HG02870 (cell line): ENCODE results near the gene MAST2.
"Not testable (repeated sequence)": the region's sequence is repeated elsewhere in the genome, so short reads cannot be mapped to it uniquely, and the experiment has no call there.

ENCODE experiments used
- ATAC-seq: cut with Tn5 transposase; IDR thresholded peaks from one replicate; pipeline ENCODE4 v1.9.1; 2021; ENCODE audit warnings: mild to moderate bottlenecking, moderate library complexity; ENCODE audit not compliant: unreplicated experiment

The MAST2 gene

DNA sequence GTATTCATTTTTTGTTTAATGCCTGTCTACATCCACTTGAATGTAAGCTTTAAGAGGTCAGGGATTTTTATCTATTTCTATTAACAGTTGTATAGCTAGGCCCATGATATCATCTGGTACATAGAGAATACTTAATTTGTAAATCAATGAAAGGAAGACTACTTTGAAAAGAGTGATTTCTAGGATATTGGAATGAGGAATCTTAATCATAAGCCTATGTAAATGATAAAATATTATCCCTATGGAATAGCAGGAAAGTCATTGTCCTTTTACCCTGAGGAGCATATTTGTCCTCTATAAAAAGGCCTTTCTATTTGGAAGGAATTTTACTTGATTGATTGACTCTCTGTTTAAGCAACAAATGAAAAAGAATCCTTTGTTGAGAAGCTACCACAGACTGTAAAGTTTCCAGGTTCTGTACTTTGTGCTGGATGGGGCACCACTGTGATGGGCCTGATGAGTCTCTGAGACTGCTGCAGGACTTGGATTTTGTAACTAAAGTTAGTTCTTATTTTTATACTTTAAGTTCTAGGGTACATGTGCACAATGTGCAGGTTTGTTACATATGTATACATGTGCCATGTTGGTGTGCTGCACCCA lies 53.8 kb downstream of the MAST2 start:
- ATAC-seq, result no peak

DNA sequence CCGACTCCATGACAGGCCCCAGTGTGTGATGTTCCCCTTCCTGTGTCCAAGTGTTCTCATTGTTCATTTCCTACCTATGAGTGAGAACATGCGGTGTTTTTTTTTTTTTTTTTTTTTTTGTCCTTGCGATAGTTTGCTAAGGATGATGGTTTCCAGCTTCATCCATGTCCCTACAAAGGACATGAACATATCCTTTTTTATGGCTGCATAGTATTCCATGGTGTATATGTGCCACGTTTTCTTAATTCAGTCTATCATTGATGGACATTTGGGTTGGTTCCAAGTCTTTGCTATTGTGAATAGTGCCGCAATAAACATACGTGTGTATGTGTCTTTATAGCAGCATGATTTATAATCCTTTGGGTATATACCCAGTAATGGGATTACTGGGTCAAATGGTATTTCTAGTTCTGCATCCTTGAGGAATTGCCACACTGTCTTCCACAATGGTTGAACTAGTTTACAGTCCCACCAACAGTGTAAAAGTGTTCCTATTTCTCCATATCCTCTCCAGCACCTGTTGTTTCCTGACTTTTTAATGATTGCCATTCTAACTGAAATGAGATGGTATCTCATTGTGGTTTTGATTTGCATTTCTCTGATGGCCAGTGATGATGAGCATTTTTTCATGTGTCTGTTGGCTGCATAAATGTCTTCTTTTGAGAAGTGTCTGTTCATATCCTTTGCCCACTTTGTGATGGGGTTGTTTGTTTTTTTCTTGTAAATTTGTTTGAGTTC lies 54.5 kb downstream of the MAST2 start:
- ATAC-seq, result not testable (repeated sequence)

- ATAC-seq, result no peak
Measured at GRCh38 chr1:45859221-45859620, 55.8 kb downstream of the MAST2 start.

DNA sequence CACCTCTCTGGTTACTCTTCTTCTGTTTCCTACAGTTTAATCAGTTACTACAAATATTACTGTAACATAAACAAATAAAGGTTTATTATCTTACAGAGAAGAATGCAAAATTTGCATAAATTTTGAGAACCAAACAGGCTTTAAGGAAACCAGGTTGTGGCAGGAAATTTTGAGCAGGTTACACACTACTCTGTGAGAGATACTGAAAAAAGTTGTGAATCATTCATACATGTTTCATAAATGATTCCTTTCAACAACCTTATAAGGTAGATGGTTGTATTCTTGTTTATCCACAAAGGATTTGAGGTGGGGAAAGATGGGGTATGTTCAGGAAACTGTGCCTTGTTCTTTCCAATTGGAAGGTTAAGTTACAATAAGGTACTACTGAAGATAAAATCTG lies 58.6 kb downstream of the MAST2 start:
- ATAC-seq, result no peak

GRCh38 chr1:45863218-45863617 lies 59.8 kb downstream of the MAST2 start:
- ATAC-seq, result no peak

GRCh38 chr1:45864167-45865106 lies 61.0 kb downstream of the MAST2 start:
- ATAC-seq, result no peak

GRCh38 chr1:45867697-45868348 lies 64.4 kb downstream of the MAST2 start:
- ATAC-seq, result no peak

DNA sequence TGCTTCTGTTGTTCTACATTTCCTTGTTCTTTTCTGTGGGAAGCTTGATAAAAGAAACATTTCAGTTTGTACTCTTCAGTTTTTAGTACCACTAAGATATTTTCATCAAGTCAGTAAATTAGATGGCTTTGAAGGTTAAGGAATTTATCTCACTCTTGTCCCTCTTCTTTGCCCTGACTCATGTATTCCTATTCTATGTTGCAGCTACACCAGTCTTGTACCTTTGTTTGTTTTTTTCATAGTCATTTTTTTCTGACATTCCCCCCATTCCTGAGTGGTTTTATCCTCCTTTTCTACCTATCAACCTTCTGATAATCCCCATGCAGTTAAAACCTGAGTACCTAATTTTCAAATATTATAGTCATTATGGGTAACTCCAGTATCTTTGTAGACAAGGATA lies 65.4 kb downstream of the MAST2 start:
- no peak for ATAC-seq

DNA sequence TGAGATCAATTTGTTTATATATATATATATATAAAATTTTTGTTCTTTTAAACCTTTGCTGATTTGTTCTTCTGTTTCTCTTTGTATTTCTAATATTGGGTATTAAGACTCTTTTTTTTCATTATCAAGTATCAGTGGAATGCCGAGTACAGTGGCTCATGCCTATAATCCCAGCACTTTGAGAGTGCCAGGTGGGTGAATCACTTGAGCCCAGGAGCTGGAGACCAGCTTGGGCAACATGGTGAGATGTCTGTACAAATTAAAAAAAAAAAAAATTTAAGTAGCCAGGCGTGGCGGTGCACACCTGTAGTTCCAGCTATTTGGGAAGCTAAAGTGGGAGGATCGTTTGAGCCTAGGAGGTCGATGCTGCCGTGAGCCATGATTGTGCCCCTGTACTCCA lies 67.1 kb downstream of the MAST2 start:
- no peak for ATAC-seq

DNA sequence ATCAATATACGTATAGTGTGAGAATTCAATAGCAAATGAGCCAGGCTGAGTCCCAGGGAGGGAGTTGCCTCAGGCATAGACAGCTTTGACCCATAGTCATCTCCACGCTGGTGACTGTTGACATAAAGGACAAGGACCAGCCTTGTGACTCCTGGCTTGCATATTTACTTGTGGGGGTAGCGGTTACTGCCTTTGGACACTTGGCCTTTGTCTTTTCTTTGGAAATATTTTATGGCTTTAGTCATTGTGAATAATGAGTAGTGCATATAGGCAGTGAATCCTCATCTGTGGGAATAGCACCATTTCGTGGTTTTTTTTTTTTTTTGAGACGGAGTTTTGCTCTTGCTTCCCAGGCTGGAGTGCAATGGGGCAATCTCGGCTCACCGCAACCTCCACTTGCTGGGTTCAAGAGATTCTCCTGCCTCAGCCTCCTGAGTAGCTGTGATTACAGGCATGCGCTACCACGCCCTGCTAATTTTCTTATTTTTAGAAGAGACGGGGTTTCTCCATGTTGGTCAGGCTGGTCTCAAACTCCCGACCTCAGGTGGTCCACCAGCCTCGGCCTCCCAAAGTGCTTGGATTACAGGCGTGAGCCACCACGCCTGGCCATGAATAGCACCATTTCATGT lies 68.9 kb downstream of the MAST2 start:
- ATAC-seq, result not testable (repeated sequence)

DNA sequence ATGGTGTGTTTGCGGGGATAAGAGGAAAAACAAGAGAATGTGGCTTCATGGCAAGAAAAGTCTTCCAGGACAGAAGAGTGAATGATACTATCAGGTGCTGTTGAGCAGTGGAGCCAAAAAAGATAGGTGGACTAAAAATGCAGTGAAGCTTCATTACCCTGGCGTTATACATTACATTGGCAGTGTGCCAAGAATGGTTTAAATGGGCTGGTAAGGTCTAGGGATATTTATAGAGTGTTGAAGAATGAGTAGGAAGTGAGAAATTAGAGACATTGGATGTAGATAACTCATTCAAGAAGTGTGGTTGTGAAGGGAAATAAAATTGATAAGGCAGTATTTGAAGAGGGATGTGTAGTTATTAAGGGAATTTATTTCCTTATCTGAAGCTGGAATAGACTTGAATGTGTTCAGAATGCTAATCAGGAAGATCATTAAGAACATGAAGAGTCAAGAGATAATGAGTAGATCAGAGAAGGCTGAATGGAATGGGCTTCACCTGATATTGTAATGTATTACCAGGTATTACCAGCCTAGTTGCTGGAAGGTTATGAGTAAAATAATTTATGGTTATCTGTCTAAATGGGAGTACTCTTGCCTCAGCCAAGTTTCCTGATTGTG lies 72.7 kb downstream of the MAST2 start:
- no peak for ATAC-seq

DNA sequence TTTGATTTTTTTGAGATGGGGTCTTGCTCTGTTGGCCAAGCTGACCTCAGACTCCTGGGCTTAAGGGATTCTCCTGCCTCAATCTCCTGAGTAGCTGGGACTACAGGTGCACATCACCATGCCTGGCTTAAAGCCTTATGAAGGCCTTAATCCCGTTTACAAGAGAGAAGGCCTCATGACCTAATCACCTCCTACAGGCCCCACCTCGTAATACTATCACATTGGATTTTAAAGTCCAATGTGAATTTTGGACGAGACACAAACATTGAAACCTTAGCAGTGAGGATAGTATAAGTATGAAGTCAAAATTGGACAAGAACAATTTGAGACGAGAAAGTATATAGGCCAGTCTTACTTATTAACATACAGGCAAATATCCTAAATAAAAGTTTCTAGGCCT lies 73.9 kb downstream of the MAST2 start:
- no peak for ATAC-seq

- ATAC-seq, result no peak
Measured at GRCh38 chr1:45879885-45880598, 76.6 kb downstream of the MAST2 start.

GRCh38 chr1:45880930-45881329 lies 77.5 kb downstream of the MAST2 start:
- no peak for ATAC-seq

GRCh38 chr1:45883658-45884057 lies 80.2 kb downstream of the MAST2 start:
- no peak for ATAC-seq

- ATAC-seq, result no peak
Measured at GRCh38 chr1:45884700-45885099, 81.3 kb downstream of the MAST2 start.

DNA sequence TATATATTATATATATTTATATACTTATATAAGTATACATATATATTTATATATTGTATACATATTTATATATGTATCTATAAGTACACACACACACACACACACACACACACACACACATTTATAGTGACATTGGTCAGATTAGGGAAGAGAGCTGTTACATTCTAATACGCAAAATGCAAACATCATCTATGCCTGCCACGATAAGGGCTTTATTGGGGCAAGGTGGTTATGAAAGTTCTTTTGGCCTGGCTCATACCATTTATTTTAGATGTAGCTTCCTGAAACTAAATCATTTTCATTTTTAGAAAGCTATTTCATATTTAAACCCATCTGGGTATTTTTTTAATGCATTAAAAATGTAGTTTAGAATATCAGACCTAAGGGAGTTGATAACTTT lies 82.8 kb downstream of the MAST2 start:
- no peak for ATAC-seq

DNA sequence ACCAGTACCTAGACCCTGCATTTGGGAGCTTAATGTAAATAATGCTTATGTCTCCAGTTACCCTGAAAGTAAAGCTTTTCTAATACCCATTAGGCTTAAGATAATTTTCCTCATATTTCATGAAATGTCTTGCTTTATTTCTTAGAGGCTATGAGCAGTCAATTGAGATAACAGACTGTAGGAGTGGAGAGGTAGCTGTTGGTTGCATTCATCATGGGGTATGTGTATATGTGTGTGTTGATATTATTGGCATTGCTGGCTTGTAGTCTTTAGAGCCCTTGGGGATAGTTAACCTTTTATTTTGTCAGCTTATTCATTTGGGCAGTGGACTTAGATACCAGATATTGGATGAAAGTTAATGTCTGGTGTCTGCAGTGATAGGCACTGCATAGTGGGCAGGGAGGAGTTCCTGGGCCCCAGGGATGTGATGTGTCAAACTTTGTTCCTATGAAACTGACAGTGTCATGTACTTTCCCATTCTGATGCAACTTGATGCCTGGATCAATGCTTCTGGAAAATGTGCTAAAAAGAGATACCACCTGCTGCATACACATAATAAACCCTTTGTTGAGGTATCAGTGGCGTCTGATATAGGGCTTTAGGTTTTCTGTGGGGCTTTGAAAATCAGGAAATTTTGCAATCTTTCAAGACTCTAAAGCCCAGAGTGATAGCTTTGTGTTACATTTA lies 83.9 kb downstream of the MAST2 start:
- no peak for ATAC-seq

GRCh38 chr1:45890078-45890477 lies 86.7 kb downstream of the MAST2 start:
- no peak for ATAC-seq
